Breast epithelium (tissue), 4 donors: ENCODE data around the gene IKBKG. TPM values are rescaled to one million over a fixed set of nuclear protein-coding genes. Genes with fewer than 3 reads are reported as not detected.
A peak's percentile ranks its signal among the peaks of the same experiment; 100 is the strongest.

Source experiments
- DNase-seq, 2 donors: peaks; one replicate each; pipeline ENCODE4 v3.0.0-alpha.2; 2019; ENCODE audit warnings: low spot score in 2 of 2
- H3K27ac ChIP-seq, 2 donors: fragments of 200-600 bp; sonication (generic) in 1 of 2; one replicate each; pipeline ENCODE4 v1.5.1; 2016 to 2019; ENCODE audit warnings: mild to moderate bottlenecking in 1 of 2
- H3K27me3 ChIP-seq, 2 donors: fragments of 200-600 bp; sonication (generic) in 1 of 2; one replicate each; pipeline versions ENCODE4 v1.5.1 to v1.6.0; 2017 to 2019; ENCODE audit warnings: control low read depth in 1 of 2, mild to moderate bottlenecking in 1 of 2
- H3K36me3 ChIP-seq: fragments of 200-600 bp; one replicate; pipeline ENCODE4 v1.5.1; 2019
- H3K4me1 ChIP-seq, 2 donors: fragments of 200-600 bp; sonication (generic); one replicate each; pipeline ENCODE4 v1.5.1; 2016 to 2019; ENCODE audit warnings: control low read depth in 1 of 2
- H3K4me3 ChIP-seq, 3 donors: fragments of 200-600 bp; sonication (generic); 1 replicate in 2 of 3; 2 replicates in 1 of 3; pipeline ENCODE4 v1.5.1; 2016 to 2019; ENCODE audit warnings: mild to moderate bottlenecking in 3 of 3, moderate library complexity in 2 of 3
- H3K9me3 ChIP-seq, 2 donors: fragments of 200-600 bp; sonication (generic) in 1 of 2; one replicate each; pipeline ENCODE4 v1.5.1; 2016 to 2019; ENCODE audit warnings: control low read depth in 1 of 2
- CTCF ChIP-seq, 3 donors: fragments of 450-650 bp; IDR thresholded peaks; one replicate each; pipeline ENCODE4 v1.5.1; 2016 to 2017; ENCODE audit warnings: antibody characterized with exemption in 3 of 3, mild to moderate bottlenecking in 3 of 3, moderate library complexity in 3 of 3
- POLR2A ChIP-seq: fragments of 450-650 bp; IDR thresholded peaks from one replicate; pipeline ENCODE4 v1.6.1; 2016; ENCODE audit warnings: antibody characterized with exemption, mild to moderate bottlenecking, moderate library complexity
- POLR2AphosphoS5 ChIP-seq, 3 donors: sonication (generic); formaldehyde crosslinking; IDR thresholded peaks; one replicate each; pipeline ENCODE4 v1.6.1; 2017; ENCODE audit warnings: antibody characterized with exemption in 3 of 3
- intact Hi-C: fragments of 100-400 bp; cut with DNase I; formaldehyde crosslinking; loops from one replicate; pipeline ENCODE4 v1.15.1; 2023; ENCODE audit warnings: low total_unique reads
- total RNA-seq, 3 donors: library from RNA; depleted of rRNA; stranded (reverse); fragments of >200 nt; gene quantifications; one replicate each; pipeline ENCODE4 v1.1.0, GENCODE V29; 2016

The IKBKG gene
- total RNA-seq, 3 donors from 2014 or later: 10.5 to 15.2 (median 12.6) TPM

- TF ChIP-seq POLR2AphosphoS5 (IDR thresholded peaks at IDR 0.05): peak in 1 of 3 donors; percentile 5
- no peak for TF ChIP-seq CTCF (IDR thresholded peaks at IDR 0.05)
- H3K27ac ChIP-seq: peak overlapping the region in 1 of 2 donors; percentile 38
- H3K36me3 ChIP-seq: no peaks in the 10 kb centered on the region
- no peaks in the 10 kb centered on the region for H3K4me1 ChIP-seq
- H3K4me3 ChIP-seq: no peak overlapping the region
- H3K9me3 ChIP-seq: peaks cover 0 to 8% of the 10 kb centered on the region in 2 donors
- peak in 1 of 2 donors; percentile 70 for DNase-seq
- intact Hi-C loops: no loop called here
- H3K27me3 ChIP-seq: peaks cover 0 to 37% of the 10 kb centered on the region in 2 donors
Measured at GRCh38 chrX:154596290-154596929, 49.0 kb downstream of the IKBKG start.

GRCh38 chrX:154597221-154597620 lies 49.8 kb downstream of the IKBKG start:
- DNase-seq: peak in 1 of 2 donors; percentile 13
- H3K9me3 ChIP-seq: peaks cover 0 to 3% of the 10 kb centered on the region in 2 donors
- H3K36me3 ChIP-seq: no peaks in the 10 kb centered on the region
- peaks cover 0 to 43% of the 10 kb centered on the region in 2 donors for H3K27me3 ChIP-seq
- H3K4me1 ChIP-seq: no peaks in the 10 kb centered on the region
- H3K27ac ChIP-seq: no peak overlapping the region
- intact Hi-C loops: no loop called here
- TF ChIP-seq CTCF (IDR thresholded peaks at IDR 0.05) (no peak), POLR2AphosphoS5 (IDR thresholded peaks at IDR 0.05) (no peak), POLR2A (no peak)
- no peak overlapping the region for H3K4me3 ChIP-seq

GRCh38 chrX:154598656-154599055 lies 51.2 kb downstream of the IKBKG start:
- Histone ChIP-seq H3K27me3 (peaks cover 0 to 43% of the 10 kb centered on the region in 2 donors), H3K4me3 (no peak overlapping the region), H3K4me1 (no peaks in the 10 kb centered on the region), H3K9me3 (no peaks in the 10 kb centered on the region), H3K27ac (no peak overlapping the region), H3K36me3 (no peaks in the 10 kb centered on the region)
- intact Hi-C loops: no loop called here
- TF ChIP-seq POLR2AphosphoS5 (IDR thresholded peaks at IDR 0.05): no peak
- no peak for TF ChIP-seq POLR2A
- no peak for TF ChIP-seq CTCF (IDR thresholded peaks at IDR 0.05)
- DNase-seq: peak in 1 of 2 donors; percentile 5

GRCh38 chrX:154599531-154599930 lies 52.1 kb downstream of the IKBKG start:
- no peak overlapping the region for H3K4me3 ChIP-seq
- no peaks in the 10 kb centered on the region for H3K9me3 ChIP-seq
- DNase-seq: peak in 1 of 2 donors; percentile 11
- no peak for TF ChIP-seq CTCF (IDR thresholded peaks at IDR 0.05)
- no peaks in the 10 kb centered on the region for H3K4me1 ChIP-seq
- no peak overlapping the region for H3K27ac ChIP-seq
- H3K36me3 ChIP-seq: no peaks in the 10 kb centered on the region
- H3K27me3 ChIP-seq: peaks cover 0 to 40% of the 10 kb centered on the region in 2 donors
- intact Hi-C loops: no loop called here

- intact Hi-C loops: no loop called here
- Histone ChIP-seq H3K36me3 (no peaks in the 10 kb centered on the region), H3K9me3 (no peaks in the 10 kb centered on the region), H3K27ac (no peak overlapping the region), H3K4me1 (no peaks in the 10 kb centered on the region), H3K4me3 (no peak overlapping the region), H3K27me3 (peaks cover 0 to 29% of the 10 kb centered on the region in 2 donors)
- TF ChIP-seq POLR2A: no peak
- no peak for TF ChIP-seq POLR2AphosphoS5 (IDR thresholded peaks at IDR 0.05)
- no peak for TF ChIP-seq CTCF (IDR thresholded peaks at IDR 0.05)
- DNase-seq: peak in 1 of 2 donors; percentile 12
Measured at GRCh38 chrX:154600759-154601374, 53.4 kb downstream of the IKBKG start.
